NCI-H446 treated with DMSO at 0.1 percent for 48 hours (cell line): ENCODE results near the gene TLL1.

Experiments
- DNase-seq: peaks from one replicate; lab custom pipeline; 2025; lab: John Stamatoyannopoulos, UW

Gene TLL1

DNA sequence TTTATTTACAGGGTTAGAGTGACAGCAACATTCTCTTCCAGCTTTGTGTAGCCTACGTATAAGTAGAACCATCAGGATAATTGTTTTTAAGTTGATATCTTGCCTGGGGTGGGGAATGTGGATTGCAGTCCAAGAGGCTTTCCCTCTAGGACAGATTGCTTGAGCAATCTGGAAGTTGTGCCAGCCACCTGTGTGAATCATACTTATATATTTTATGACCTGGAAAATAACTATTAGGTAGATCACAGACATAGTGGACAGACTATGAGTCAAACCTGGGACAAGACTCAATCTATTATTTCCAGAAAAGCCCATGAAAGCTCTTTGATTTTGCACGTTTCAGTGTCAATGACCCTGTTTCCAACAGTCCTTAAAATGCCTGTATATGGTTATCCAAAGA is 98.9 kb downstream of the TLL1 start:
- DNase-seq = no peak

DNA sequence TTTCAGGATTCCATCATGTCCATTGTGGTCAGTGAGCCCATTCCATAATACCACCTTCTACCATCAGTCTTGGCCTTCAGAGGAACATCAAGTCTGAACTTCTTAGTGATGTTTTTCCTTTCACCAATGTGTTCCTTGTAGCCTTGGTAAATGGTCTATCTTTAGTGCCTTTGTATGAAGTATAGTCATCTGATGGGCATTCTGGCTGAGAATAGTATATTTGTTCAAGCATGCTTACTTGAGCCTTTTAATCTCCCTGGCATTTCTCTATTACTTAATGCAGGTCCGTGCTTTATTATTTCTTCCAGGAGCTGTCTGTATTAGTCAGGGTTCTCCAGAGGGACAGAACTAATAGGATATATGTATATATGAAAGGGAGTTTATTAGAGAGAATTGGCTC is 99.7 kb downstream of the TLL1 start:
- no peak for DNase-seq

DNA sequence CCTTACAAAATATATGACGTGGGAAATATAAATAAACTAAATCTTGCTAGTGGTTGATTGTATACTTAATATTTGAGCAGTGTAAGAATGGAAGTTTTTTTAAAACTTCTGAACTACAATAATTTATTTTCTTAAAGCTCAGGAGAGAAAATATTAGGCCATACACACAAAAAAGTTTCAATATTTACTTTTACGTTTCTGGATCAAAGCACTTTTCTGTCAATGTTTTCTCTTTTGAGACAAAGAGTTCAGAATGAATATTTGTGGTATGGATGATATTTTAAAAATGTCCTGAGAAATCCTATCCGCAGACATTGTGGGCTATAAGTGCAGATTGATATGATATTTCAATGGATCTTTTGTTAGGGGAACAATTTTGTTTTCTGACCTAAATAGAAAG is 109.9 kb downstream of the TLL1 start:
- DNase-seq = no peak

DNA sequence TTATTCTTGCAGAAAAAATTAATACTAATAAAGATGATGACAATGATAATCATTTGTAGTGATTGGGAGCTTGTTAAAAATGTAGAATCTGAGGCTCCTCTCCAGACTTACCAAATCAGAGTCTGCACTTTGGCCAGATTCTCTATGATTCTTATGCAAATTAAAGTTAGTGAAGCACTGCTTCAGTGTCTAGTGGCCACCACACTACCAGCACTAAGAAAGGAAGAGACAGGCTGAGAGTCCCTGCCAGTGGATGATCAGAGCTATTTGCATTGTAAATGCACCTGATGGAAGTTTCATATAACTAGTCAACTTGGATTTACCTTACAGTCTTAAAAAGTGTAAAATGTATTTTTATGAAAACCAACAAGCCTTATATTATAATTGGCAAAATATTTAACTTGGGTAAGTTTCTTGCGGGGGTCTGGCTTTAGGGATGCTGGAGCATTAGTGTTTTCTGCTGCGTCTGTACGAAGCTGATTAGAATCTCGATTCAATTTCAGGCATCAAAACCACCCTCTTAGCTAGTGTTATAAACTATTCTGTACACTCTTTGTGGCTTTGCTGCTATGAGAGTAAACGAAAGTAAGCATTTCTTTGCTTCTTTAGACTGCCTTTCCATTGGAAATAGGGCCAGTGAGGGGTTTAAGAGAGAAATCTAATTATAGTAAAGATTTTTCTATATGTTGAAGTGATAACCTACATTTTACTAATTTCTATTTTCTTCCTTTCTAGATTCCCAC is 114.1 kb downstream of the TLL1 start:
- DNase-seq = no peak

DNA sequence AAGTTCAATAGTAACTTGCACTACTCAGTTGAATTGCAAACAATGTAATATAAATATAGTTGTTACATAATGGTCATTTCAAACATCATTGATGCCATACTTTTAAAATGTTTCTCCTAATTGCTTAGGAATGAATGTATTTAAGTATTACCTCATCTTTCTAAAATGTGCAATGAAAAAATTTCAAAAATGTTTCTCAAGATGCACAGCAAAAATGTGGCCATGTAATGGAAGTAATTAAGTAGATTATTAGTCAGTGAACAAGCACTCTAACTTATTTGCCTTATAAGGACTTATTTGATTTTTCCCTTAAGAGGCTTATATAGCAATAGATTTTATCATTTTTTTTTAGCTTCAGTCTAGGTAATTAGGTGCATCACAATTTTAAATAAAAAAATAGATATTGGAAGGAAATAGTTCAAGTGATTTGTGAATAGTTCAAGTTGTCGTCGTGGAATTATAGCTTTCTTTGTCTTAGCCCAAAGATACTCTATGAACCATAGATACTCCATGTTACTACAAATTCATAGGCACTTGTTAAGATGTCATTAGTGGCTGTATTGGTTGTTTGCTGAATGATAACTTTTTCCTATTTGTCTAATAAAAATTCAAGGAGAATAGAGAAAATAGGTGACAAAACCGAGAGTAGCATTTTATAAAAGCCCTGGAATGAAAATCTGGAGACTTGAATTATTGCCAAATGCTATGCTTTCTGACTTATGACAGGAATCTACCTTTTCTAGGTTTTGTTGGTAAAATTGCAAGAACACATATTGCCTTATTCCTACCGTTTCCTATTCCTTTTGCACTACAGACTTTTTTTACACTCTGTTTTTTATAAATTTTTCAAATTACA is 118.5 kb downstream of the TLL1 start:
- no peak for DNase-seq

DNA sequence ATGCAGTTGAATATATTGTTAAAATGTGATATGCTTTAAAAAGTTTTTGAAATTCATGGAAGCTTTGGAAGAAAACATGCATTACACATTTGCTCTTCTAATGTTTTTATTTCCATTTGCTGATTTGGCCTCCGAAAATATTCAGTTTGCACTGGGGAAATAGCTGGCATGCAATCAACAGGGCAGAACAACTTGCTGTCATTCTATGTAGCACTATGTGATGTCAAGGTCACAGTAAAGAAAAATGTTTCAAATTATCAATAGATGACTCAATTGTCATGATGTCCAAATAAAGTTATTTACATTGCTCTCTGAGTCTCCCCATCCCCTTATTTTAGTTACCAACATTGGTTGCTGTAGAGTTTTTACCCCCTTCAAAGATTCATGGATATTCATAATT is 119.2 kb downstream of the TLL1 start:
- no peak for DNase-seq

DNA sequence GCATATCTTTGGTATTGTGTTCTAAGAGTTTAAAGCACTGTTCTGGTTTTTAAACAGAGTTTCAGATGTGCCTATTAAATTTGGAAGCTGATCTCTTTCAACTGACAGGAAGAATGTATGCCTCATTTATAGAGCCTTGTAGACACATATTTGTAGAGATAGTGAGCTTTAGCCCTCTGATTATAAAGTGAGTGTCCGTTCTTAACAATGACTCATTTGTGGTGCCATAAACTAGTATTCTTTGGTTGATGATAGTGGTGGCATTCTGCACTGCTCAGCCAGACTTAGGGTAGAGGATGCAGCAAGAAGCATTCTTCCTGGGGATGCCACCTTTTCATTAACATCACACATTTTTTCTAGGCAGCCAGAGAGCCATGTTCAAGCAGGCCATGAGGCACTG is 121.7 kb downstream of the TLL1 start:
- no peak for DNase-seq

DNA sequence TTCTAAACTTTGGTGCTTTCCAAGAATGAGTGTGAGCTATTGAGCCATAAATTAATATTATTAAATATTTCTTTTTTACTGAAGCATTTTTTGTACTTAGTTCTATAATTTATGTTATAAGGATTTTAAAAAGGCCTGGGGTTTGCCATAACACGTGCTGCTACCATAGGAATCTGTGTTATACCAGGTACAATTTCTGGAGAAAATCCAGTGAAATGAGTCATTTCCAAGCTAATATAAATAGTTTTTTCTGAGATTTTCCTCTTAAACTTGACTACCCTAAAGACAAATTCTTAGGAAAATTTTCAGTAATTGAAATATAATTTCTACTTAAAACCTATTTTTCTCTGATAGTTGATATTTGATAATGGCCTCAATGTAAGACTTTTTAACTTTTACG is 130.8 kb downstream of the TLL1 start:
- DNase-seq = no peak

DNA sequence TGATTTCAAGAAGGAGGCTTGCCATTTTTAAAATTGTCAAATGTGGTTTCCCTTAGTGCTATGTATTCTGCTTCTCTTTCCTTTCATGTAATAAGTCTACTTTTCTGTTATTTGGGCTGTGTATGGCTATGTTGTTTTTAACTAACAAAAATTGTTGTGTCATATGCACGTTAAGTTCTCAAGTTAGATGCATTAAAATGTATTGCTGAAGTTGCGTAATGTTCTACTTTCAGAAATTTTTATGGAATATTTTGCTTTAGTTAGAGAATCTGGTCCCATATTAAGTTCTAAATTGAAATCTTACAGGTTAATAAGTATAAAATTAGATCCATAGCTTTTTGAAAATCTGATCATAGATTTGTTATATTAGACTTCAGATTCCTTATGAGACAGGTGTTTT is 133.2 kb downstream of the TLL1 start:
- no peak for DNase-seq

DNA sequence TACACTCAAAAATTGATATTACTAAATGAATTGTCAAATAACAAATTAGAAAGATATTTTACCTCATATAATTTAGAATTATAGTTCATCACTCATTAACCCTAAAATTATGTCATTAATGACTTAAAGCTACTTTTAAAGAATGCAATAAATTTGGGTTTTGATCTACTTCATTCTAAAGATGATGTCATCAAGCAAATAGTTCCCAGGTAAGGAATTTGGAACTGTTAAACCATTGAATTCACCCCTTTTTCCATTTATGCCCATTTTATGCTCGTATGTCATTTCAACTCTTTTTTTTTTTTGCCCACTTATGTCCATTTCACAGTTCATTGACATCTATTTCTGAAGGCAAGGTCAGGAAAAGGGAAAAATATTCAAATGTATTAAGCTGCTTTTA is 135.5 kb downstream of the TLL1 start:
- DNase-seq = no peak

DNA sequence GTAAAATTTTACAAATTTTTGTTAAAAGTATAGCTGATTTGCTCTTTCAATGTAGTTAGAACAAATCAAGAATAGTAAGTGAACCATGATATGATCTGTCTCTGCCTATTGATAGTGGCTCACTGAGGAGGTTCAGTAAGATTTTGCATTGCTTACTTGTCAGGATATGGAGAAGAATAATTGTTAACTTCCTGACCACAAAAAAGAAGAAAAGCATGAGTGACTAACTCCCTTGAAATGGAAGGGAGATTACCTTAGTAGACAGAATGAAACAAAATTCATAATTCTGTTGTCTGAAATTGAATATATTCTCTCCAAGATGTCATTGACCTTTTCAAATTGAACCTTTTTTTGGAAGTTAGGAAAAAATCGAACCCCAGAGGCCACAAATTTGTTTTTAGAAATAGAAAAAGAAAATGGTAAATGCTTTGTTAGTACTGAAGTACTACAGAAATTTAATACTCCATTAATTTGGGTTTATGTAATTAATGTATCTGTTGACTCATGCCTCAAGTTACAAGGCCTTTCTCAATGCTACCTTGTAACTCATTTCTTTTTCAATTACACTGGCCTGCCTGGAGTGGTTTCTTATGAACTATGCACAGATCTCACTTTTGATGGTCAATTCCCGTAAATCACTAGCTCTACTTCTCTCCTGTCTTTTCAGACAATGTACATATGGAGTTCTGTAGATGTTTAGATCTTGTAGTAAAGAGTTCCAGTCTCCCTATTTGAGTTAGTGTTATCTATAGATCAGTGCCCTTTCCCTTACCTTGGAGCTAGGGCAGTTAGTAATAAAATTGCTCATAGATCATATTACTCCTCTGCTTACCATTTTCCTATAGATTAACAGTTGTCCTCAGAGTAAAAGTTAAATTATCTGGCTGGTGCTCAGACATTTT is 139.3 kb downstream of the TLL1 start:
- DNase-seq = no peak

DNA sequence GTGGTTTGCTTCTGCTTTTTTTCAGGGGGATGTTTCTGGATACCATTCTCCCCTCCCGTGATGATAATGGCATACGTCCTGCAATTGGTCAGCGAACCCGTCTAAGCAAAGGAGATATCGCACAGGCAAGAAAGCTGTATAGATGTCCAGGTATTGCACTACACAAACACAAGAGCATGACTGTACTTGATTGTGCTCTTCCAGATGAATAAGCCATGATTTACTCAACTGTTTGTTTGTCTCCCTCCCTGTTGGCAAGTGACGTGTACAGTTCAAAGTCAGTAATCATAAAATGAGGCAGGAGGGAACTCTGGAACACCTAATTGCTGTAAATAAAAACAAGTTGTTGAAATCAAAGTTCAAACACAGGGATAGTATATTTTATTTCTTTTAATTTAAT is 141.4 kb downstream of the TLL1 start:
- DNase-seq = no peak

DNA sequence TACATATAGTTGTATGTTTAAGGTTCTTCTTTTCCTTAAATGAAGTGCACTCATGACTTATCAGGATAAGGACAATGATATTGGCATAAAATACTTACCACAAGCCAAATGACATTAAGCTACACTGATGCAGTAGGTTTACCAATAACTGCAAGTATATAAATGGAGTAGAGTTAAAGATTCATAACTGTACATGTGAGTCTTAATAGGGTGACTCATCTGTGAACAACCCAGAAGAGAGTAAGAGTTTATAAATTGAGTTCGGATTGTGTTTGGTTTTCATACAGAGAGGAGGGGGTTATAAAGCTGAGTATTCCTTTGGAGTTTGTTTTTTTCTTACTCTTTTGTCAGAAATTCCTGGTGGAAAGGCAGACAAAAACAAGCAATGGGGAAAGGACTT is 144.8 kb downstream of the TLL1 start:
- DNase-seq = no peak

DNA sequence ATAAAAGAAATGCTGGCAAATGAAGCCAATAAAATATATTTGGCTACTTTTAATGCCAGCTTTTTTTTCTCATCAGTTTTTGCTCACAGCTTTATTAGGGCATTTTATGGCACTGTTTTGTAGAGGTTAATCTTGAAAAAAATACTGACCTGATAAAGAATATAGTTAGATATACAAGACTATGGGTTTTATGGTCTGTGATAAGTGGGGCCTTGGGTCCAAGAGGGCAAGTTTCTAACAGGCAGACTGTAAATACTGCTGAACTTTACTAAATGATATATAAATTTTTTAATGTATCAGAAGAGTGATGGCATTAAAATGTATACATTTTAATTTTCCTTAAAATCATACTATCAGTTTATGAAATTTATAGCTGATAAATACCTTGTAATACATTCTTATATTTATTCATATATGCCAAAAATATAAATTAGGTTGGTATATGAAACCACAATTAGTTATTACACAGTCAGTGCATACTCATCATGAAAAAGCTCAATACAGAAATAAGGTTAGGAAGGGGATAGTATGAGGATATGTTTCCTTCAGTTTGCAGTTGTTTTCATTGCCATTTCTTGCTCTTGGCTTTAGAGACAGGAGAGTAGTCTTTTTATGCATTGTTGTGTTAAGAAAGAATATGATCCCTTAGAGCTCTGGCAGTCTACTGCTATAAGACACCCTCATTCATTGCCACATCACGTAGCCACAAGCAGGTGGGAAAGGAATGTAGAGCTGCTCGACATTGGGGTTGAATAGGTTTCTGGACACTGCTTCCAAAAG is 146.6 kb downstream of the TLL1 start:
- no peak for DNase-seq

DNA sequence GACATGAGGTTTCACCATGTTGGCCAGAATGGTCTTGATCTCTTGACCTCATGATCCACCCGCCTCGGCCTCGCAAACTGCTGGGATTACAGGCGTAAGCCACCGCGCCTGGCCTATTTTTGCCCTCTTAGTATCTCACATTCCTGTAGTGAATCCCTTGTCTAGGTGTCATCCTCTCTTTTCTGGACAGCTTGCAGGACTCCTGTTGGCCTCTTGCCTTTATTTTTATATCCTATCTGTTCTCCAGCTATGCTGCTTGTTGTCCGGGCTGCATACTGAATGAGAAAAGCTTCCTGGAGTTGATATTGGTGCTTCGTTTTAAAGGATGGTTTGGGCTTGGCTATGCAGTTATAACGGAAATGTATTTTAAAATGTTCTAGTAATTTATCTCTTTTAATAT is 148.6 kb downstream of the TLL1 start:
- no peak for DNase-seq

DNA sequence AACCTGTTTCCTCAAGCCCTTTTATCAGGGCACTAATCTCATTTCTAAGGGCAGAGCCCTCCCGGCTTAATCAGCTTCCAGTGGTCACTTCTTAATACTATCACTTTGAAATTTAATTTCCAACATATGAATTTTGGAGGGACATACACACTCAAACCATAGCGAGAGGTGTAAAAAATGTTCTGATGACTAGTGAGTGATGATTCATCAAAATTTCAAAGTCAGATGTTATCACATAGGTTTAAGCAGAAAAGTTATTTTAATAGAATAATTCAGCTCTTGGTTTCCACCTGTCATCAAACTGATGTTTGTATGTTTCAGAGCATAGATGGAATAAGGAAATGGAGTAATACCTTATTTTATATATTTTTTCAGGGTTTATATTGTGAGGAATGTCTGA is 161.9 kb downstream of the TLL1 start:
- DNase-seq = no peak

DNA sequence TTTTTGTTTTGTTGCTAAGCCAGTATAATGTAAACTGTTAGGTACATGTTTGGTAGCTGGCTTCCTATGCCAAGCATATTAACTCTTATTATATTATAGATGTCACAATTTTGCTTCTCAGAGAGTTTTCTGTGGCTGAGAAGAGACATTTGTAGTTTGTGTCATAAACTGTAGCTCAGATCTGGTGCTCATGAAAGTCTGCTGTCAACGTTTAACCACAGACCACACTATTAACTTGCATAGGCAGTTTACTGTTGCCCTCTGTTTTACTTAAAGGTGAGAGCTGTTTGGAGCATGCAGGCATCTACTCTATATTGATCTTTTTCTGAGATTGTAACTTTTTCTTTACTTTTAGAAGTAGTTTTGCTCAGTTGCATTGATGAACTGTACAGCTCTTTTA is 166.8 kb downstream of the TLL1 start:
- no peak for DNase-seq

DNA sequence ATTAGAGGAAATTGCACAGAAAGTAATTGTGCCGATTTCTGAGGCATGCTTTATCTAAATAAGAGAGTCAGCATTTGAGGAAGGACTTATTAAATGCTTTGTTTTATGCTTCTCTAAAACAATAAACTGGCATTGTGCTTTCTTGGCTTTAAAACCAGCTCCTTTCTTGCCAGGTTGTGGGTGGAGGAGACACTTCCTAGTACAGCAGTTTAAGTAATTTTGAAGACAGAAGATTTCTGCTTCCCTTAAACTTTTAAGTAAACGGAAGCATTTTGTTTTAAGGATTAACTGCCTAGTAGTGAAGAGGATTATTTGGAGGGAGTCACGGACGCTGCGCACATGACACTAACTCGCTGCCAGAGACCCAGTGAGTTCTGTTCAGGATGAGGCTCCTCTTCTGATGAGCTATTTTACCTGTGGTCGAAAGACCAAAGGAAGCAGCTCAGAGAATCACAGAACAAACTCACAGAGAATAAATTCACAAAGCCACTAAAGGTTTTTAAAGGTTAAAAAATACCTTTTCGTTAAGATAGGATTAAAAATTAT is 169.5 kb downstream of the TLL1 start:
- DNase-seq = no peak

DNA sequence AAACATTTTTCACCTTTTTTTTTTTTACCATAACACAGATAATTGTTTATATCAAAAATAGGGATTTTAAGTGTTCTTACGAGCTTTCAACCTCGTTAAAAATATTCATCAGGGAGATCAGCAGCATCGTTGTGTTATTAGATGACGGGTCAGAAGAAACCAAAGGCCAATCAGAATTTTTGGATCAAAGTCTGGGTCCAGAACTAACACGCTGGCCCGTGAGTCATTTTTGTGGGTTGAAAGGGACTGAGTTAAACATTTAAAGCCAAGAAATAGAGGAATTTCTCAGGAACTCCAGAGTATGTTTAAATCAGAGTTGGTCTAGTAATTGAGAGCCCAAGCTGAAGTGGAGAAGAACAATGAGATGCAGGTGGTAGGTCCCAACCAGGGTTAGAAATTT is 170.8 kb downstream of the TLL1 start:
- DNase-seq = no peak

DNA sequence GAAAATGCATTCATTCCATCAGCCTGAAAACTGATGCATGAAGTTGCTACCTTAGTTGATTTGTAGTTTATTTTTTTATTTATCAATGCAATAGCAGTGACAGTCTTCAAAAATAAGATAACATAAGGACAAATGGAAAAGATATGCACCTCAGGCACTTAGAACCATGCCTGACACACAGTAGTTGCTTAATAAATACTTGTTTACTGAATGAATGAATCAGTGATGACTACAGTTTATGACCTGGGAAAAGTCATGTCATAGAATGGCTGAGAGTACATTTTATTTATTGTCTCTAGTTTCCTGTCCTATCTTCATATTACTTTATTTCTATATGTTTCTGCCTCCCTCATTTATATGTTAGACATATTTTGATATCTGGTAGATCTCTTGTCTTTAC is 171.8 kb downstream of the TLL1 start:
- no peak for DNase-seq

DNA sequence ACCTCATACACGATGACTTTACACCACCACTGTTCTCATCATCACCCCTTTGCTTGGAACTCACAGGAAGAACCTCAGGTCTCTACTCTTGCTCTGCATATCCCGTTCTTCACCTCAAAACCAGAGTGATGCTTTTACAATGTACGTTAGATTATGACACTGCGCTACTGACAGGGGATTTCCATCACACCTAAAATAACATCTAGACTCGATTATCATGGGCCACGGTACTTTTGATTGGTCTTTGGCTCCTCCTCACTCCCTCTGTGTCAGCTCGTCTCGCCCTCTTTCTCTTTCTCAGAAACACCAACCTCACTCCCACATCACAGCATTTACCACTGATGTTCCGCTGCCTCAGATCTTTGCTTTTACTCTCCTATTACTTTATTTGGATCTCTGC is 172.4 kb downstream of the TLL1 start:
- no peak for DNase-seq

DNA sequence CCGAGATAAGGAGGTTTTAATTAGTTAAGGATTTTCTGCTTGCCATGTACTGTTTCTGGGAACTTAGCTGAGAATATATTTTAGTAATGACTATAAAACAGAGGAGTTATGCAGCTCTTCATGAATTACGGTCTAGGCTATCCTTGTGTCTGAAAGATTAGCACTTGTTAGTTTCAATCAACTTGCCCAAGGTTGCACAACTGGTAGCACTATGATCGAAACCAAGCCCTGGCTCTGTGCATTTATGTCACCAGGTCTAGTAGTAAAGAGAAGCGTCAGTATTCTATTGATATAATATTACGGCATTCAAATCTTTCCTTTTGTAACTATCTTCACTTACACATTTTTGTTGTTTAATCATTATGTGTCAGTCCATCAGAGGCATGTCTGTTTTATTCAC is 176.0 kb downstream of the TLL1 start:
- no peak for DNase-seq
